ENCODE measurements around the gene KLHL29.

- TF ChIP-seq CTCF (IDR thresholded peaks at IDR 0.05) (no peak), EZH2 (IDR thresholded peaks at IDR 0.05; ENCODE audit: borderline replicate concordance, insufficient read depth, low read depth, low read length, poor library complexity, severe bottlenecking) (no peak)
Measured at GRCh38 chr2:23430263-23430662, 45.3 kb downstream of the KLHL29 start.

Measured in B cell (primary cell).